ENCODE results near the gene GLI1. TPM values are rescaled to one million over a fixed set of nuclear protein-coding genes. Genes with fewer than 3 reads are reported as not detected.
A peak's percentile ranks its signal among the peaks of the same experiment; 100 is the strongest.
"Not testable (repeated sequence)": the region's sequence is repeated elsewhere in the genome, so short reads cannot be mapped to it uniquely, and the experiment has no call there.

Gene GLI1
- total RNA-seq, 2 donors from 2014 or later = 3.4 to 6.4 TPM

DNA sequence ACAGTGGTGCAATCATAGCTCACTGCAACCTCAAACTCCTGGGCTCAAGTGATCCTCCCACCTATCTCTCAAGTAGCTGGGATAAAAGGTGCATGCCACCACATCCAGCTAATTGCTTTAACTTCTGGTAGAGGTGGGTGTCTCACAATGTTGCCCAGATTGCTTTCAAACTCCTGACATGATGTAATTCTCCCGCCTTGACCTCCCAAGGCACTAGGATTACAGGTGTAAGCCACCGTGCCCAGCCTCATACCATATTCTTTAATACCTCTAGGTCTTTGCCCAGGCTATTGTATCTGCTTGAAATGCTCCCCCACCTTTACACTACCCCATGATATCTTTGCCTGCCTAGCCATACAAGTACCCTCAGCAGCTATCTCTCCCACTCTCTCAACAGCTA is 40.1 kb upstream of the GLI1 start:
- Histone ChIP-seq H3K9ac (ENCODE audit: extremely low read depth, low read length, poor library complexity, severe bottlenecking) (no peak overlapping the region), H3K9me3 (ENCODE audit: control insufficient read depth, low read length) (no peaks in the 10 kb centered on the region), H3K27ac (ENCODE audit: low read depth, low read length) (no peak overlapping the region), H3K36me3 (ENCODE audit: control insufficient read depth, insufficient read depth, low read length) (peaks cover 6% of the 10 kb centered on the region), H3K27me3 (ENCODE audit: control insufficient read depth, insufficient read depth, low read length, poor library complexity, severe bottlenecking) (no peaks in the 10 kb centered on the region), H3K4me3 (ENCODE audit: low read length) (no peak overlapping the region), H3K4me1 (ENCODE audit: control insufficient read depth, insufficient read depth, low read length) (no peaks in the 10 kb centered on the region)
- Mint-ChIP-seq H3K9me3 (no peaks in the 10 kb centered on the region), H3K27ac (peak overlapping the region; percentile 14), H3K27me3 (ENCODE audit: insufficient read depth) (no peaks in the 10 kb centered on the region), H3K36me3 (ENCODE audit: low read depth) (peaks cover 15% of the 10 kb centered on the region), H3K4me3 (no peak overlapping the region), H3K4me1 (peaks cover 5% of the 10 kb centered on the region)
- TF ChIP-seq, protein P1, sequence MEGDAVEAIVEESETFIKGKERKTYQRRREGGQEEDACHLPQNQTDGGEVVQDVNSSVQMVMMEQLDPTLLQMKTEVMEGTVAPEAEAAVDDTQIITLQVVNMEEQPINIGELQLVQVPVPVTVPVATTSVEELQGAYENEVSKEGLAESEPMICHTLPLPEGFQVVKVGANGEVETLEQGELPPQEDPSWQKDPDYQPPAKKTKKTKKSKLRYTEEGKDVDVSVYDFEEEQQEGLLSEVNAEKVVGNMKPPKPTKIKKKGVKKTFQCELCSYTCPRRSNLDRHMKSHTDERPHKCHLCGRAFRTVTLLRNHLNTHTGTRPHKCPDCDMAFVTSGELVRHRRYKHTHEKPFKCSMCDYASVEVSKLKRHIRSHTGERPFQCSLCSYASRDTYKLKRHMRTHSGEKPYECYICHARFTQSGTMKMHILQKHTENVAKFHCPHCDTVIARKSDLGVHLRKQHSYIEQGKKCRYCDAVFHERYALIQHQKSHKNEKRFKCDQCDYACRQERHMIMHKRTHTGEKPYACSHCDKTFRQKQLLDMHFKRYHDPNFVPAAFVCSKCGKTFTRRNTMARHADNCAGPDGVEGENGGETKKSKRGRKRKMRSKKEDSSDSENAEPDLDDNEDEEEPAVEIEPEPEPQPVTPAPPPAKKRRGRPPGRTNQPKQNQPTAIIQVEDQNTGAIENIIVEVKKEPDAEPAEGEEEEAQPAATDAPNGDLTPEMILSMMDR (conservative IDR thresholded peaks at IDR 0.05) = no peak
- WGBS, 2 experiments (ENCODE audit: insufficient coverage in 1 of 2, insufficient read length in 1 of 2) = 85 to 94% methylated on average over 2 of the region's 2 CpGs
- no peak for DNase-seq

- Histone ChIP-seq H3K4me3 (ENCODE audit: low read length) (no peak overlapping the region), H3K36me3 (ENCODE audit: control insufficient read depth, insufficient read depth, low read length) (peaks cover 6% of the 10 kb centered on the region), H3K27ac (ENCODE audit: low read depth, low read length) (no peak overlapping the region), H3K4me1 (ENCODE audit: control insufficient read depth, insufficient read depth, low read length) (no peaks in the 10 kb centered on the region), H3K9ac (ENCODE audit: extremely low read depth, low read length, poor library complexity, severe bottlenecking) (no peak overlapping the region), H3K27me3 (ENCODE audit: control insufficient read depth, insufficient read depth, low read length, poor library complexity, severe bottlenecking) (no peaks in the 10 kb centered on the region), H3K9me3 (ENCODE audit: control insufficient read depth, low read length) (no peaks in the 10 kb centered on the region)
- TF ChIP-seq, protein P1 (conservative IDR thresholded peaks at IDR 0.05) = no peak
- Mint-ChIP-seq H3K27ac (no peak overlapping the region), H3K4me1 (peaks cover 5% of the 10 kb centered on the region), H3K9me3 (no peaks in the 10 kb centered on the region), H3K36me3 (ENCODE audit: low read depth) (peaks cover 20% of the 10 kb centered on the region), H3K27me3 (ENCODE audit: insufficient read depth) (no peaks in the 10 kb centered on the region), H3K4me3 (no peak overlapping the region)
- no peak for DNase-seq
- WGBS, 2 experiments (ENCODE audit: insufficient coverage in 1 of 2, insufficient read length in 1 of 2) = 95% methylated on average over 5 of the region's 5 CpGs
These were observed 39.1 kb upstream of the GLI1 start for GRCh38 chr12:57420482-57420881.

DNA sequence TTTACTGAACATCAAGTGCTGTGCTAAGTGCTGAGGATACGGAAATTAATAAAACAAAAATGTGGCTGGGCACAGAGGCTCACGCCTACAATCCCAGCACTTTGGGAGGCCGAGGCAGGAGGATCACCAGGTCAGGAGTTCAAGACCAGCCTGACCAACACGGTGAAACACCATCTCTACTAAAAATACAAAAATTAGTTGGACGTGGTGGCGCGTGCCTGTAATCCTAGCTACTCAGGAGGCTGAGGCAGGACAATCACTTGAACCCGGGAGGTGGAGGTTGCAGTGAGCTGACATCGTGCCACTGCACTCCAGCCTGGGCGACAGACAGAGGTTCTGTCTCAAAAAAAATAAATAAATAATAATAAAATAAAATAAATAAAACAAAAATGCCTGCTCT is 32.6 kb upstream of the GLI1 start:
- H3K27ac ChIP-seq (ENCODE audit: low read depth, low read length); H3K4me3 Mint-ChIP-seq; H3K27ac Mint-ChIP-seq: not testable (repeated sequence)

GRCh38 chr12:57428965-57429364 is 30.6 kb upstream of the GLI1 start:
- peak overlapping the region; percentile 80 for H3K4me3 Mint-ChIP-seq
- H3K27me3 Mint-ChIP-seq (ENCODE audit: insufficient read depth) = no peaks in the 10 kb centered on the region
- Histone ChIP-seq H3K4me3 (ENCODE audit: low read length) (no peak overlapping the region), H3K27me3 (ENCODE audit: control insufficient read depth, insufficient read depth, low read length, poor library complexity, severe bottlenecking) (no peaks in the 10 kb centered on the region), H3K4me1 (ENCODE audit: control insufficient read depth, insufficient read depth, low read length) (no peaks in the 10 kb centered on the region), H3K27ac (ENCODE audit: low read depth, low read length) (no peak overlapping the region), H3K9ac (ENCODE audit: extremely low read depth, low read length, poor library complexity, severe bottlenecking) (no peak overlapping the region), H3K9me3 (ENCODE audit: control insufficient read depth, low read length) (no peaks in the 10 kb centered on the region), H3K36me3 (ENCODE audit: control insufficient read depth, insufficient read depth, low read length) (no peaks in the 10 kb centered on the region)
- H3K4me1 Mint-ChIP-seq = peaks cover 16% of the 10 kb centered on the region
- H3K9me3 Mint-ChIP-seq = no peaks in the 10 kb centered on the region
- peak; percentile 43 for DNase-seq
- WGBS, 2 experiments (ENCODE audit: insufficient coverage in 1 of 2, insufficient read length in 1 of 2) = 90 to 100% methylated on average over 5 to 6 of the region's 6 CpGs
- peaks cover 17% of the 10 kb centered on the region for H3K36me3 Mint-ChIP-seq (ENCODE audit: low read depth)
- TF ChIP-seq, protein P1 (conservative IDR thresholded peaks at IDR 0.05) = no peak
- H3K27ac Mint-ChIP-seq = peak overlapping the region; percentile 79

More for the DNA sequence above, 32.6 kb upstream of the GLI1 start:
- WGBS, 2 experiments (ENCODE audit: insufficient coverage in 1 of 2, insufficient read length in 1 of 2) = 91 to 95% methylated on average over 8 to 9 of the region's 10 CpGs
- H3K27me3 ChIP-seq (ENCODE audit: control insufficient read depth, insufficient read depth, low read length, poor library complexity, severe bottlenecking); H3K9ac ChIP-seq (ENCODE audit: extremely low read depth, low read length, poor library complexity, severe bottlenecking); H3K4me3 ChIP-seq (ENCODE audit: low read length); H3K27me3 Mint-ChIP-seq (ENCODE audit: insufficient read depth); H3K9me3 ChIP-seq (ENCODE audit: control insufficient read depth, low read length); H3K9me3 Mint-ChIP-seq; H3K4me1 ChIP-seq (ENCODE audit: control insufficient read depth, insufficient read depth, low read length); H3K36me3 ChIP-seq (ENCODE audit: control insufficient read depth, insufficient read depth, low read length): not testable (repeated sequence)
- peak; percentile 11 for DNase-seq
- Mint-ChIP-seq H3K4me1 (peaks cover 16% of the 10 kb centered on the region), H3K36me3 (ENCODE audit: low read depth) (peaks cover 30% of the 10 kb centered on the region)

All from endodermal cell (in vitro differentiated cells).